NB4 (cell line): ENCODE data around the gene CROT.

Experiments
- DNase-seq: peaks from one replicate; pipeline ENCODE4 v3.0.0; 2010; ENCODE audit warnings: low read depth
- H3K4me3 ChIP-seq: one replicate; pipeline ENCODE4 v1.5.1; 2011; ENCODE audit warnings: mild to moderate bottlenecking, low read depth, low read length, moderate library complexity
- CTCF ChIP-seq: IDR thresholded peaks from one replicate; pipeline ENCODE4 v1.5.1; 2012; ENCODE audit warnings: low read depth, low read length
- MAX ChIP-seq: IDR thresholded peaks from 2 replicates; pipeline ENCODE4 v1.6.1; 2011; ENCODE audit warnings: low read depth, low read length
- MYC ChIP-seq: IDR thresholded peaks from 2 replicates; pipeline ENCODE4 v1.6.1; 2011; ENCODE audit warnings: low read depth, low read length
- POLR2A ChIP-seq: IDR thresholded peaks from 2 replicates; pipeline ENCODE4 v1.6.1; 2011; ENCODE audit warnings: mild to moderate bottlenecking; ENCODE audit not compliant: insufficient read length; ENCODE audit errors: extremely low read depth

Gene CROT

GRCh38 chr7:87345166-87345927, at the start of gene CROT:
TSS of gene CROT (plus strand) at chr7:87345664. CDS start at chr7:87349069, 3,405 bp downstream.
- DNase-seq = peak; percentile 96
- no peak for TF ChIP-seq POLR2A
- TF ChIP-seq CTCF = no peak
- no peak for TF ChIP-seq MYC
- peak within 1 kb of the TSS; percentile 78 for H3K4me3 ChIP-seq

GRCh38 chr7:87300756-87301155, 44.7 kb upstream of the CROT start:
- TF ChIP-seq CTCF (no peak), MAX (no peak), MYC (no peak)
- no peak for DNase-seq
- no peak overlapping the region for H3K4me3 ChIP-seq

- DNase-seq = no peak
These were observed 34.6 kb upstream of the CROT start for GRCh38 chr7:87310790-87311419.

GRCh38 chr7:87312215-87312865, 33.1 kb upstream of the CROT start:
- DNase-seq = peak; percentile 73
- H3K4me3 ChIP-seq = no peak overlapping the region
- TF ChIP-seq POLR2A = no peak
- no peak for TF ChIP-seq MYC
- TF ChIP-seq MAX = peak; percentile 24; the same call in 1 of the 2 replicates
- TF ChIP-seq CTCF = peak; percentile 99

More at GRCh38 chr7:87310790-87311419, 34.6 kb upstream of the CROT start:
- no peak overlapping the region for H3K4me3 ChIP-seq
- no peak for TF ChIP-seq CTCF
- TF ChIP-seq MAX = no peak
- TF ChIP-seq POLR2A = no peak
- no peak for TF ChIP-seq MYC

- no peak for DNase-seq
- no peak overlapping the region for H3K4me3 ChIP-seq
- no peak for TF ChIP-seq MYC
- no peak for TF ChIP-seq POLR2A
- TF ChIP-seq CTCF = no peak
- no peak for TF ChIP-seq MAX
These were observed 29.3 kb upstream of the CROT start for GRCh38 chr7:87316097-87316700.
